ENCODE data around the gene ULK4.
"Not testable (repeated sequence)": the region's sequence is repeated elsewhere in the genome, so short reads cannot be mapped to it uniquely, and the experiment has no call there.

ULK4 gene

DNA sequence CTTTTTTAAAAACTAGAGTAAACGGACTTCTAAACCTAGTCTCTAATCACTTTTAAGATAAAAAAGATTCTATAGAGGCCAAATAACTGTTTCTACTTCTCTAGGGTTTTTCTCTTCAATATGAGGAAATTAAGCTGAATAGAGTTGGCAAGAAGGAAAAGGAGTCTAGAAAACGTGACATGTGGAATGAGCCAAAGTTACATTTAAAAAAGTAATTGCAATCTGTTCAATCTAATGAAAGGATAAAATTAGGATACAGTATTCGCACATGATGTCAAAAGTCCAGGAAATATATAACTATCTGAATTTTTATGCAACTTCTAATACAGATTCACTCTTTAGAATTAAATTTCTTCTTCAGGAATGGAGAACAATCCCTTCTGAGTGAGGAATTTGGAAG is 300.1 kb downstream of the ULK4 start:
- peaks cover 34 to 47% of the 10 kb centered on the region in 2 donors for H3K36me3 Mint-ChIP-seq
- DNase-seq (no peak), ATAC-seq (replicated peaks) (no peak)
- no peaks in the 10 kb centered on the region for H3K27me3 Mint-ChIP-seq
- H3K4me1 Mint-ChIP-seq = no peaks in the 10 kb centered on the region
- H3K27ac Mint-ChIP-seq = no peak overlapping the region
- H3K9me3 Mint-ChIP-seq = peaks cover 6 to 8% of the 10 kb centered on the region in 2 donors
- no peak overlapping the region for H3K4me3 Mint-ChIP-seq

DNA sequence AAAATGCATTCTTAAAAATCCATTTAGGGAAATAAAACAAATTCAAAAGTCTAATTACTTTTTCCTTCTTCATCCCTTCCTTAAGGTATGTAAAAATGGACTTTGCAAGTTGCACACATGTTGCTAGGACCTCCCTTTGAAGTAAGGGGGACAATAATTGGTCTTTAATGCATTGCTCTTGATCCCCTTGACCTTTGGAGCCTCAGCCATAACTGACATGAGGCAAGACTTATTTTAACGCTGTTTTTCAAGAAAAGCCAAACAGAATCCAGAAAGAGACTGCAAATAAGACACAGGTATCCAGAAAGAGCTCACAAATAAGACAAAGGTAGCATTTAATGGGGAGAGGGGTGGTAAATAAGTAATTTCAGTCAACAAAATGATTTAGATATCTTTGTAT is 301.4 kb downstream of the ULK4 start:
- no peak for DNase-seq
- Mint-ChIP-seq H3K36me3 (peaks cover 24 to 35% of the 10 kb centered on the region in 2 donors), H3K9me3 (peaks cover 4% of the 10 kb centered on the region in 2 donors), H3K27me3 (no peaks in the 10 kb centered on the region), H3K4me1 (no peaks in the 10 kb centered on the region), H3K4me3 (no peak overlapping the region), H3K27ac (no peak overlapping the region)
- no peak for ATAC-seq (replicated peaks)

- H3K27ac Mint-ChIP-seq = no peak overlapping the region
- no peaks in the 10 kb centered on the region for H3K27me3 Mint-ChIP-seq
- H3K4me1 Mint-ChIP-seq = no peaks in the 10 kb centered on the region
- H3K36me3 Mint-ChIP-seq = peaks cover 2 to 17% of the 10 kb centered on the region in 2 donors
- H3K9me3 Mint-ChIP-seq = no peaks in the 10 kb centered on the region
- ATAC-seq (replicated peaks) (no peak), DNase-seq (no peak)
- H3K4me3 Mint-ChIP-seq = no peak overlapping the region
These were observed 308.2 kb downstream of the ULK4 start for GRCh38 chr3:41653571-41654239.

DNA sequence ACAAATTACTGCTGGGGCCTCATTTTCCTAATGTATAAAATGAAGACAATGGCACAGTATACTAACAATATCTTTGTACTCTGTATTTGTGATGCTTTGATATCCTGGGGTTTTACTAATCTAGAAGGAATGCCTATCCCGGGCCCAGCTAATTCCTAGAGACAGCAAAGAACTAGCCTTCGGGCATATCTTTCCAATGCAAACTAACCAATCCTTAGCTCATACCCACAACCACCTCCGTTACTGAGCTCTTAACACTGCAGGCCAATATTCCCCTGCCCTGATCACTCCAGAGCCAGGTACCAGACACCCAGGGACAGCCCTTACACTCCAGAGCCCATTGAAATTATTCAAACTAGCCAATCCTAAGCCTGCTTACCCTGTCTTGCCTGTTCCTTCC is 309.0 kb downstream of the ULK4 start:
- H3K36me3 Mint-ChIP-seq = peaks cover 8 to 24% of the 10 kb centered on the region in 2 donors
- no peak overlapping the region for H3K4me3 Mint-ChIP-seq
- H3K9me3 Mint-ChIP-seq = peaks cover 0 to 4% of the 10 kb centered on the region in 2 donors
- no peaks in the 10 kb centered on the region for H3K4me1 Mint-ChIP-seq
- no peak overlapping the region for H3K27ac Mint-ChIP-seq
- no peak for ATAC-seq (replicated peaks)
- no peak for DNase-seq
- H3K27me3 Mint-ChIP-seq = no peaks in the 10 kb centered on the region

- Mint-ChIP-seq H3K4me3 (no peak overlapping the region), H3K27me3 (no peaks in the 10 kb centered on the region), H3K9me3 (peaks cover 0 to 4% of the 10 kb centered on the region in 2 donors), H3K36me3 (peaks cover 8 to 23% of the 10 kb centered on the region in 2 donors), H3K27ac (no peak overlapping the region), H3K4me1 (no peaks in the 10 kb centered on the region)
- ATAC-seq (replicated peaks) (no peak), DNase-seq (no peak)
These were observed 309.4 kb downstream of the ULK4 start for GRCh38 chr3:41652506-41652905.

DNA sequence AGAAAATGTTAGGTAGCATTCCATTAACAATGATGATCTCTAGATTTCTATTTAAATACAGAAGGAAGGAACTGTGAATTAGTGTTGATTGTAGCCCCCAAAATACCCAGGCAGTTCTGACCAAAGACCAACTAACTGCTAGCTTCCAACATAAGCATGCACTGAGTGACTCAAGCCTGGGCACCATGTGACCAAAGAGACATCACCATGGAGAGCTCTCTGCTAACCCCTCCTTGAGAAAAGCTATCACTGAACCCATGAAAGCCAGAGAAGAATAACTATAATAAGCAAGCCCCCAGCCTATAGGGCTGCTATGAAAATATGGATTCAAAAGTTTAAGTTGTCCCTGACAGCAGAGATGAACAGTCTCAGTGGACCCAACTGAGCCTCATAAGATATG is 310.2 kb downstream of the ULK4 start:
- Mint-ChIP-seq H3K4me3 (no peak overlapping the region), H3K27ac (no peak overlapping the region), H3K4me1 (no peaks in the 10 kb centered on the region), H3K36me3 (peaks cover 9 to 25% of the 10 kb centered on the region in 2 donors), H3K9me3 (peaks cover 0 to 4% of the 10 kb centered on the region in 2 donors), H3K27me3 (no peaks in the 10 kb centered on the region)
- DNase-seq (no peak), ATAC-seq (replicated peaks) (no peak)

DNA sequence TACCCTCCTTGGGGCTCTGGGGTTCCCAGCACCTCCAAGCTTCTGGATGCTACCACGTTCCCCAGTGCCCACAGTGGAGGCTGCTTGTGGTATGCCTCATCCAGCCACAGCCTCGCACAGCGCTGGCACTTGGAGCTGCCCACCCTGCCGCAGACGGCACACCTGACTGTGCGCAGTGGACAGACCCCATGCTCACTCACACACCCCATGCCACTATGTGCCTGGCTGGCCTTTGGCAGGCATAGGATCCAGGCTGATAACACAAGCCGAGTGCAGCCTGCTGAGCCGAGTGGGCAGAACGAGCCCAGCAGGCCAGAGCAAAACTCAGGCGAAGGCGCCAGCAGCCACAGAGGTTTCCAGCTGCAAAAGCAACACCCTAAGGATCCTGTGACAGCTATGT is 311.5 kb downstream of the ULK4 start:
- no peak overlapping the region for H3K27ac Mint-ChIP-seq
- DNase-seq (no peak), ATAC-seq (replicated peaks) (no peak)
- no peaks in the 10 kb centered on the region for H3K27me3 Mint-ChIP-seq
- H3K4me3 Mint-ChIP-seq = no peak overlapping the region
- H3K9me3 Mint-ChIP-seq = peaks cover 2 to 4% of the 10 kb centered on the region in 2 donors
- no peaks in the 10 kb centered on the region for H3K4me1 Mint-ChIP-seq
- H3K36me3 Mint-ChIP-seq = peaks cover 12 to 29% of the 10 kb centered on the region in 2 donors

- Mint-ChIP-seq H3K9me3 (peaks cover 3 to 9% of the 10 kb centered on the region in 2 donors), H3K27me3 (no peaks in the 10 kb centered on the region)
These were observed 312.7 kb downstream of the ULK4 start for GRCh38 chr3:41649129-41649739.

GRCh38 chr3:41647730-41648129 is 314.2 kb downstream of the ULK4 start:
- H3K4me1 Mint-ChIP-seq; H3K4me3 Mint-ChIP-seq; H3K27ac Mint-ChIP-seq; H3K27me3 Mint-ChIP-seq; H3K9me3 Mint-ChIP-seq; ATAC-seq (replicated peaks); DNase-seq: not testable (repeated sequence)
- peaks cover 16 to 33% of the 10 kb centered on the region in 2 donors for H3K36me3 Mint-ChIP-seq

More at GRCh38 chr3:41649129-41649739, 312.7 kb downstream of the ULK4 start:
- Mint-ChIP-seq H3K4me1 (no peaks in the 10 kb centered on the region), H3K4me3 (no peak overlapping the region), H3K36me3 (peaks cover 15 to 33% of the 10 kb centered on the region in 2 donors), H3K27ac (no peak overlapping the region)
- ATAC-seq (replicated peaks) (no peak), DNase-seq (no peak)

GRCh38 chr3:41640076-41640475 is 321.8 kb downstream of the ULK4 start:
- no peaks in the 10 kb centered on the region for H3K4me1 Mint-ChIP-seq
- peaks cover 2 to 5% of the 10 kb centered on the region in 2 donors for H3K9me3 Mint-ChIP-seq
- no peak overlapping the region for H3K27ac Mint-ChIP-seq
- H3K4me3 Mint-ChIP-seq = no peak overlapping the region
- ATAC-seq (replicated peaks) = no peak
- no peak for DNase-seq
- peaks cover 2 to 4% of the 10 kb centered on the region in 2 donors for H3K36me3 Mint-ChIP-seq
- no peaks in the 10 kb centered on the region for H3K27me3 Mint-ChIP-seq

GRCh38 chr3:41638381-41638780 is 323.5 kb downstream of the ULK4 start:
- DNase-seq (no peak), ATAC-seq (replicated peaks) (no peak)
- no peak overlapping the region for H3K4me3 Mint-ChIP-seq
- H3K4me1 Mint-ChIP-seq = no peaks in the 10 kb centered on the region
- H3K27ac Mint-ChIP-seq = no peak overlapping the region
- peaks cover 0 to 3% of the 10 kb centered on the region in 2 donors for H3K36me3 Mint-ChIP-seq
- H3K27me3 Mint-ChIP-seq = no peaks in the 10 kb centered on the region
- H3K9me3 Mint-ChIP-seq = peaks cover 0 to 2% of the 10 kb centered on the region in 2 donors

GRCh38 chr3:41632700-41633099 is 329.2 kb downstream of the ULK4 start:
- no peak for ATAC-seq (replicated peaks)
- Mint-ChIP-seq H3K36me3 (peaks cover 0 to 1% of the 10 kb centered on the region in 2 donors), H3K4me3 (no peak overlapping the region), H3K9me3 (no peaks in the 10 kb centered on the region), H3K27me3 (no peaks in the 10 kb centered on the region), H3K27ac (no peak overlapping the region), H3K4me1 (no peaks in the 10 kb centered on the region)
- DNase-seq = no peak

- Mint-ChIP-seq H3K27ac (no peak overlapping the region), H3K9me3 (no peaks in the 10 kb centered on the region), H3K4me3 (no peak overlapping the region), H3K4me1 (no peaks in the 10 kb centered on the region), H3K36me3 (peaks cover 0 to 1% of the 10 kb centered on the region in 2 donors), H3K27me3 (no peaks in the 10 kb centered on the region)
- ATAC-seq (replicated peaks) (no peak), DNase-seq (no peak)
These were observed 331.2 kb downstream of the ULK4 start for GRCh38 chr3:41630708-41631107.

GRCh38 chr3:41629986-41630385 is 331.9 kb downstream of the ULK4 start:
- no peak for DNase-seq
- no peak overlapping the region for H3K27ac Mint-ChIP-seq
- H3K4me1 Mint-ChIP-seq = no peaks in the 10 kb centered on the region

DNA sequence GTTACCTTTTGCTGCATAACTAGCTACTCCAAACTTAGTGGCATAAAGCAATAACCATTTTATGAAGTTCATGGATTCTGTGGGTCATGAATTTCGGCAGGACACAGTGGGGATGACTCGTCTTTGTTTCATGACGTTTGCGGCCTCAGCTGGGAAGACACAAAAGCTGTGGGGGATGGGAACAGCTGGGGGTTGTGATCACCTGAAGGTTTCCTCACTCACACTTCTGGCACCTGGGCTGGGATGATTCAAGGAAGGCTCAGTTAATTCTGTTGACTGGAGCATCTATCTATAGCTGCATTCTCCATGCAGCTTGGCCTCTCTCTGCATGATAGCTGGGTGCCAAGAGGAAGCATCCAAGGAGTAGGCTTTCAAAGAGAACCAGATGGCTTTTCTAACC is 332.8 kb downstream of the ULK4 start:
- DNase-seq (no peak), ATAC-seq (replicated peaks) (no peak)
- Mint-ChIP-seq H3K4me1 (no peaks in the 10 kb centered on the region), H3K9me3 (no peaks in the 10 kb centered on the region), H3K4me3 (no peak overlapping the region), H3K27ac (no peak overlapping the region), H3K27me3 (no peaks in the 10 kb centered on the region), H3K36me3 (no peaks in the 10 kb centered on the region)

More at GRCh38 chr3:41629986-41630385, 331.9 kb downstream of the ULK4 start:
- H3K36me3 Mint-ChIP-seq = peaks cover 0 to 1% of the 10 kb centered on the region in 2 donors
- H3K4me3 Mint-ChIP-seq = no peak overlapping the region
- H3K9me3 Mint-ChIP-seq = no peaks in the 10 kb centered on the region
- no peak for ATAC-seq (replicated peaks)
- no peaks in the 10 kb centered on the region for H3K27me3 Mint-ChIP-seq

Data from stimulated activated naive B cell treated with anti-CD40 and anti-IgM and Interleukin-4, amounts not matched to agents 10 μg/mL and 1 μg/mL and 100 μg/mL, for 72 hours (primary cell).